Measurements from ENCODE around the gene FAM25C.
"Not testable (repeated sequence)": the region's sequence is repeated elsewhere in the genome, so short reads cannot be mapped to it uniquely, and the experiment has no call there.

The FAM25C gene

DNA sequence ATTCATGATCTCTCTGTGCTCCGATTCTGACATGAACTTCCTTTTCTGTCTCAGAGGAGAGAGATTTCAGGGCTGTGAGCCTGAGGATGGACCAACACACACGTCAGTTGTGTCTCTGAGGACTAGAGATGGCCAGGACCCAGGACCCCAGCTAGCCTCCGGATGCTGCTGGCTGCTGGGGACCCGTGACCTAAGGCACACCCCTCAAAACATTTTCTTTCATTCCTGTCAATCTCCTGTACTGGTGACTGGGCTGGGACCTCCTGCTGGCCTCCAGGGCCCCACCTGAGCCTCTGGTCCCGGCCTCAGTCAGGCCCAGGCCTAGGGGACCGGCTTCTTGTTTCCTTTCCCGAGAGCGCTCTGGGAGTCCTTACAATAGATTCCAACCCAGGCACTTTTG is 42.4 kb downstream of the FAM25C start:
- DNase-seq (ENCODE audit: low spot score) = not testable (repeated sequence)

- not testable (repeated sequence) for DNase-seq (ENCODE audit: low spot score)
Observed at GRCh38 chr10:47947424-47947823, 52.2 kb downstream of the FAM25C start.

Data from CD4-positive, alpha-beta T cell treated with Interleukin-6 at 100 ng/mL for 8 hours (primary cell).